HG03469 (cell line): Measurements from ENCODE around the gene NRP1.
"Not testable (repeated sequence)": the region's sequence is repeated elsewhere in the genome, so short reads cannot be mapped to it uniquely, and the experiment has no call there.

Source experiments
- ATAC-seq: cut with Tn5 transposase; IDR thresholded peaks from one replicate; pipeline ENCODE4 v1.9.1; 2021; ENCODE audit warnings: mild to moderate bottlenecking, moderate library complexity, moderate number of reproducible peaks; ENCODE audit not compliant: unreplicated experiment

NRP1 gene

GRCh38 chr10:33155720-33156638 is 178.5 kb downstream of the NRP1 start:
- ATAC-seq, result peak; percentile 77

- no peak for ATAC-seq
Measured at GRCh38 chr10:33154590-33154989, 179.9 kb downstream of the NRP1 start.

GRCh38 chr10:33153968-33154327 is 180.5 kb downstream of the NRP1 start:
- no peak for ATAC-seq

GRCh38 chr10:33153251-33153967 is 181.1 kb downstream of the NRP1 start:
- ATAC-seq, result no peak

- ATAC-seq, result no peak
Measured at GRCh38 chr10:33152750-33153149, 181.7 kb downstream of the NRP1 start.

- ATAC-seq, result no peak
Measured at GRCh38 chr10:33152146-33152545, 182.3 kb downstream of the NRP1 start.

- ATAC-seq, result no peak
Measured at GRCh38 chr10:33151344-33151864, 183.1 kb downstream of the NRP1 start.

GRCh38 chr10:33150889-33151288 is 183.6 kb downstream of the NRP1 start:
- ATAC-seq, result no peak

- ATAC-seq, result no peak
Measured at GRCh38 chr10:33150146-33150545, 184.3 kb downstream of the NRP1 start.

- ATAC-seq, result no peak
Measured at GRCh38 chr10:33147013-33147310, 187.5 kb downstream of the NRP1 start.

- no peak for ATAC-seq
Measured at GRCh38 chr10:33146189-33147012, 188.1 kb downstream of the NRP1 start.

GRCh38 chr10:33145451-33146188 is 188.8 kb downstream of the NRP1 start:
- ATAC-seq, result no peak

- peak; percentile 65 for ATAC-seq
Measured at GRCh38 chr10:33143160-33143728, 191.2 kb downstream of the NRP1 start.

- ATAC-seq, result no peak
Measured at GRCh38 chr10:33142295-33142694, 192.2 kb downstream of the NRP1 start.

- no peak for ATAC-seq
Measured at GRCh38 chr10:33141251-33141650, 193.2 kb downstream of the NRP1 start.

GRCh38 chr10:33139181-33139646 is 195.3 kb downstream of the NRP1 start:
- ATAC-seq, result no peak

GRCh38 chr10:33138686-33139085 is 195.8 kb downstream of the NRP1 start:
- not testable (repeated sequence) for ATAC-seq

- ATAC-seq, result no peak
Measured at GRCh38 chr10:33137356-33138005, 197.0 kb downstream of the NRP1 start.

- ATAC-seq, result peak; percentile 24
Measured at GRCh38 chr10:33136781-33137180, 197.7 kb downstream of the NRP1 start.
